Kidney epithelial cell (primary cell): ENCODE measurements around the gene KLF1. TPM values are rescaled to one million over a fixed set of nuclear protein-coding genes. Genes with fewer than 3 reads are reported as not detected.

Source experiments
- DNase-seq: peaks from one replicate; pipeline ENCODE4 v3.0.0-alpha.2; 2010; ENCODE audit warnings: low read depth
- H3K27me3 ChIP-seq: 2 replicates; pipeline ENCODE4 v1.6.0; 2011; ENCODE audit warnings: low read length; ENCODE audit not compliant: control insufficient read depth, insufficient read depth
- H3K36me3 ChIP-seq: 2 replicates; pipeline ENCODE4 v1.5.1; 2011; ENCODE audit warnings: low read length; ENCODE audit not compliant: control insufficient read depth, insufficient read depth
- H3K4me3 ChIP-seq: 2 replicates; pipeline ENCODE4 v1.5.1; 2011; ENCODE audit warnings: low read depth, mild to moderate bottlenecking, control low read depth, low read length
- total RNA-seq: library from RNA; depleted of rRNA; stranded (reverse); fragments of >200 nt; gene quantifications from 2 replicates; pipeline ENCODE4 v1.2.3, GENCODE V29; 2015
- TF ChIP-seq, protein P1 (sequence below): IDR thresholded peaks from 2 replicates; pipeline ENCODE4 v1.5.1; 2011; ENCODE audit warnings: mild to moderate bottlenecking, moderate library complexity, low read length, control low read depth, inconsistent platforms; ENCODE audit not compliant: insufficient read depth, poor library complexity, severe bottlenecking

Gene KLF1
- total RNA-seq, 1 donor from 2014 or later: not detected

DNA sequence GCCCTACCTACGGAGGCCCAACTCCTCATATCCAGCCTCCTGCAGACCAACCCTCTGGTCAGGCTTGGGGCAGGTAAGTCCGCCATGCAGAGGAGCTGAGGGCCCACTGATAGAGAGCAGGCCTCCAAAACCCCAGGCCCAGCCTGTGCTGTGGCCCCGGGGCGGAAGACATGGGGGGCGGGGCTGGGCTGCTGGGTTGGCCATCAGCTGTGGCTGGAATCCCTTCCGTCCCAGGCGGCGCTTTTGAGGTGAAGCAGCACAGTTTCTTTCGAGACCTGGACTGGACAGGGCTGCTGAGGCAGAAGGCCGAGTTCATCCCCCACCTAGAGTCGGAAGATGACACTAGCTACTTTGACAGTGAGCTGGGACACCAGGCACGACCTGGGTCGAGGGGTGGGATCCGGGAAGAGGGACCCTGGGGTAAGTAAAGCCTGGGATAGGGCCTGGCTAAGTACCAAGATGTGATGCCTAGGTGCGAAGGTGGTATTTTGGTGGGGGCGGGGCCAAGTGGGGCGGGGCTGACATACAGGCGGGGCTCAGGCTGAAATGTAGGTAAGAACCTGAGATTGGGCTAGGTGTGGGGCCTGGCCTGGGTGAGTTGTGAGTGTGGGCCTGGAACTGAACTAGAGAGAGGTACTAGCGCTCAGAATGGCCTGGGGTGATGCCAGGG lies 21.1 kb downstream of the KLF1 start:
- no peak for DNase-seq
- no peak overlapping the region for H3K4me3 ChIP-seq
- TF ChIP-seq, protein P1, sequence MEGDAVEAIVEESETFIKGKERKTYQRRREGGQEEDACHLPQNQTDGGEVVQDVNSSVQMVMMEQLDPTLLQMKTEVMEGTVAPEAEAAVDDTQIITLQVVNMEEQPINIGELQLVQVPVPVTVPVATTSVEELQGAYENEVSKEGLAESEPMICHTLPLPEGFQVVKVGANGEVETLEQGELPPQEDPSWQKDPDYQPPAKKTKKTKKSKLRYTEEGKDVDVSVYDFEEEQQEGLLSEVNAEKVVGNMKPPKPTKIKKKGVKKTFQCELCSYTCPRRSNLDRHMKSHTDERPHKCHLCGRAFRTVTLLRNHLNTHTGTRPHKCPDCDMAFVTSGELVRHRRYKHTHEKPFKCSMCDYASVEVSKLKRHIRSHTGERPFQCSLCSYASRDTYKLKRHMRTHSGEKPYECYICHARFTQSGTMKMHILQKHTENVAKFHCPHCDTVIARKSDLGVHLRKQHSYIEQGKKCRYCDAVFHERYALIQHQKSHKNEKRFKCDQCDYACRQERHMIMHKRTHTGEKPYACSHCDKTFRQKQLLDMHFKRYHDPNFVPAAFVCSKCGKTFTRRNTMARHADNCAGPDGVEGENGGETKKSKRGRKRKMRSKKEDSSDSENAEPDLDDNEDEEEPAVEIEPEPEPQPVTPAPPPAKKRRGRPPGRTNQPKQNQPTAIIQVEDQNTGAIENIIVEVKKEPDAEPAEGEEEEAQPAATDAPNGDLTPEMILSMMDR: no peak
- H3K27me3 ChIP-seq: peaks cover 2% of the 10 kb centered on the region
- H3K36me3 ChIP-seq: no peaks in the 10 kb centered on the region

DNA sequence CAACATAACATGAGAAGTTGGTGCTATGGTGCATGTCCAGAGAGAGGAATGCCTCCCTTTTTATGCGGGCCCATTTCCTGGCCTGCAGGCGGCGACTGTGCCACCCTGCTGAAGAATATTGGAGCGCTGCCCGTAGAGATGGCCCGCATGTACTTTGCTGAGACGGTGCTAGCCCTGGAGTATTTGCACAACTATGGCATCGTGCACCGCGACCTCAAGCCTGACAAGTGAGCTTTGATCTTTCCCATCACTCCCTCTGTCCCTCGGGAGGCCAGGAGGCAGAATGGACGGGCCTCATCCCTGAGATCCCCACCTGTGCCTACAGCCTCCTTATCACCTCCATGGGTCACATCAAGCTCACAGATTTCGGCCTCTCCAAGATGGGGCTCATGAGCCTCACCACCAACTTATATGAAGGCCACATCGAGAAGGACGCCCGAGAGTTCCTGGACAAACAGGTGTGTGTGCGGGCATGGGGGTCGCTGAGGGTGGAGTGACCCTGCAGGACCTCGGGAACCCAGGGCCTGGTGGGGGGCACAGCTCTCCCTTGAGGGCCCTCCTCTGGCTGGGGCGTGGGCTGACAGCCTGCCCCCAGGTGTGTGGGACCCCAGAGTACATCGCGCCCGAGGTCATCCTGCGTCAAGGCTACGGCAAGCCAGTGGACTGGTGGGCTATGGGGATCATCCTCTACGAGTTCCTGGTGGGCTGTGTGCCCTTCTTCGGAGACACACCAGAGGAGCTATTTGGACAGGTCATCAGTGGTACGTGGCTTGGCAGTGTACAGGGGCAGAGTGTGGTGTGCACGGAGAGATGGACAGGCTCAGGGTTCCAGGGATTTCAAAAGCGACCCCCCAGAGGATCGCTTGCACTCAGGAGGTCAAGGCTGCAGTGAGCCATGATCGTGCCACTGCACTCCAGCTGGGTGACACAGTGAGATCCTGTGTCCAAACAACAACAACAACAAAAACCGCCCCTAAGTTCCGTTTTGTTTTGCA lies 22.0 kb downstream of the KLF1 start:
- Histone ChIP-seq H3K27me3 (peaks cover 2% of the 10 kb centered on the region), H3K4me3 (no peak overlapping the region), H3K36me3 (no peaks in the 10 kb centered on the region)
- DNase-seq: no peak
- TF ChIP-seq, protein P1: no peak

DNA sequence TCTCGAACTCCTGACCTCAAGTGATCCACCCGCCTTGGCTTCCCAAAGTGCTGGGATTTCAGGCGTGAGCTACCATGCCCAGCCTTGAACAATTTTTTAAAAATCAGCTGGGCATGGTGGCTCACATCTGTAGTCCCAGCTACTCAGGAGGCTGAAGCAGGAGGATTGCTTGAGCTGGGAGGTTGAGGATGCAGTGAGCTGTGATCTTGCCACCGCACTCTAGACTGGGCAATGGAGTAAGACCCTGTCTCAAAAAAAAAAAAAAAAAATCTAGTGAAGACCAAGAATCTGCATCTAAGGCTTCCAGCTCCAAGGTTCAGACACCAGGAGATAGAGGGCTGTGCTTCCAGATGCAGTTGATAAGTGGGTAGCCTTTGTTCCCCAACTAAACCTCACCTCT lies 22.9 kb downstream of the KLF1 start:
- TF ChIP-seq, protein P1: no peak
- Histone ChIP-seq H3K36me3 (no peaks in the 10 kb centered on the region), H3K4me3 (no peak overlapping the region), H3K27me3 (peaks cover 2% of the 10 kb centered on the region)
- DNase-seq: no peak

DNA sequence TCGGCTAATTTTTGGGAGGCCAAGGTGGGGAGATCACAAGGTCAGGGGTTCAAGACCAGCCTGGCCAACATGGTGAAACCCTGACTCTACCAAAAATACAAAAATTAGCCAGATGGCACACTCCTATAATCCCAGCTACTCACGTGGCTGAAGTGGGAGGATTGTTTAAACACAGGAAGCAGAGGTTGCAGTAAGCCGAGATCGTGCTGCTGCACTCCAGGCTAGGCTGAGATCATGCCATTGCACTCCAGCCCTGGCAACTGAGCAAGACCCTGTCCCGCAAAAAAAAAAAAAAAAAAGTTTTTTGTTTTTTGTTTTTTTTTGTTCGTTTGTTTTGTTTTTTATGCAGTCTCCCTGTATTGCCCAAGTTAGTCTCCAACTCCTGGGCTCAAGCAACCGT lies 27.5 kb downstream of the KLF1 start:
- Histone ChIP-seq H3K4me3 (no peak overlapping the region), H3K27me3 (no peaks in the 10 kb centered on the region), H3K36me3 (no peaks in the 10 kb centered on the region)
- TF ChIP-seq, protein P1: no peak
- no peak for DNase-seq

DNA sequence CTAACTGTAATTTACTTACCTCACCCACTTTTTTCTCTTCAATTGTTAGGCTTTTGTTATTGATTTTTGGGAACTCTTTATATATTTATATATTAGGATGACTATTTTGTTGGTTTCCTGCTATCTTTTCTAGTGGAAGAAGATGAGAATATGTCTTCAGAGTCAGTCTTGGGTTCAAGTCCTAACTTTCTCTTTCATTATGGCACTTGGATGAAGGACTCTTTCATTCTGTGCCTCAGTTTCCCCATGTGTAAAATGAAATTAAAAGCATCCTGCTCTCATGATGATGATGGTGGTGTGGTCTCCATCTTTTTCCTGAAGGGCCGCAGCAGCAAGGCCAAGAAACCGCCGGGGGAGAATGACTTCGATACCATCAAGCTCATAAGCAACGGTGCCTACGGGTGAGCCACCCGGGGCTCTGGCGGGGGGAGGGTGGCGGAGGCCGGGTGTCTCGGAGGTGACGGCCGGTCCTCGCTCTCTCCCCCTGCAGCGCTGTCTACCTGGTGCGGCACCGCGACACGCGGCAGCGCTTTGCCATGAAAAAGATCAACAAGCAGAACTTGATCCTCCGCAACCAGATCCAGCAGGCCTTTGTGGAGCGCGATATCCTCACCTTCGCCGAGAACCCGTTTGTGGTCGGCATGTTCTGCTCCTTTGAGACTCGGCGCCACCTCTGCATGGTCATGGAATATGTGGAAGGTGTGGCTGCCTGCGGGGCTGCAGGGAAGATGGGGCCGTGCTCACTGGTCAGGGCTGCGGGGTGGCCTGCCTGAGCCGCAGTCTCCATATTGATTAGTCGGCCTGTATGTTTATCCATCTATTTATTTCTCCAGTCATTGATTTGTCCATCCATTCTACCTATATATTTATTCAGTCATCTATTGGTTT lies 28.7 kb downstream of the KLF1 start:
- Histone ChIP-seq H3K4me3 (no peak overlapping the region), H3K27me3 (no peaks in the 10 kb centered on the region), H3K36me3 (no peaks in the 10 kb centered on the region)
- TF ChIP-seq, protein P1: no peak
- DNase-seq: no peak
